ENCODE results near the gene TSPY10. TPM values are rescaled to one million over a fixed set of nuclear protein-coding genes. Genes with fewer than 3 reads are reported as not detected.
"Not testable (repeated sequence)": the region's sequence is repeated elsewhere in the genome, so short reads cannot be mapped to it uniquely, and the experiment has no call there.

The TSPY10 gene
- total RNA-seq (2014; rRNA removed; shearing (Covaris generic)): not detected in 2 replicates

- DNase-seq (ENCODE audit: low read depth): not testable (repeated sequence)
Measured at GRCh38 chrY:9527580-9527979, at the start of gene TSPY10. TSS of gene TSPY10 (plus strand) at chrY:9527880. CDS start at chrY:9527926, 46 bp downstream.

DNA sequence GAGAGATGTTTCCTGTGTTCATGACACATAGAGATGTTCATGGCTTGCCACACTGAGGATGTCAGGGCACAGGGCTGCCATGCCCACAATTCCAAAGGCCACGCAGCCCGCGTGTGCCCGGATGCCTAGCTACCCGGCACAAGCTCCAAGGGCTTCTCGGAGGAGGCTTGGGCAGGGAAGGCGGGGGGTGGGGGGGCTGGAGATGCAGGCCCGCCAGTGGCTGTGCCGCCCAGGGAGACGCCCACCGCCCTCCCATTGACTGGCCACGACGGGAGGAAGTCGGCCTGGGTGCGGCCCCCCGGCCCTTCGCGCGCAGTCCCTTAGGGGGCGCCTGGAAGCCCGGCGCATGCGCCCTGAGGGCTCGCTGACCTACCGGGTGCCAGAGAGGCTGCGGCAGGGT, 40.7 kb upstream of the TSPY10 start, which contains the start of gene TSPY9:
Gene TSPY9 (plus strand): TSS at position 301 of the 400 bp plus-strand sequence. CDS start 46 bp downstream, at position 347.
- not testable (repeated sequence) for DNase-seq (ENCODE audit: low read depth)

DNA sequence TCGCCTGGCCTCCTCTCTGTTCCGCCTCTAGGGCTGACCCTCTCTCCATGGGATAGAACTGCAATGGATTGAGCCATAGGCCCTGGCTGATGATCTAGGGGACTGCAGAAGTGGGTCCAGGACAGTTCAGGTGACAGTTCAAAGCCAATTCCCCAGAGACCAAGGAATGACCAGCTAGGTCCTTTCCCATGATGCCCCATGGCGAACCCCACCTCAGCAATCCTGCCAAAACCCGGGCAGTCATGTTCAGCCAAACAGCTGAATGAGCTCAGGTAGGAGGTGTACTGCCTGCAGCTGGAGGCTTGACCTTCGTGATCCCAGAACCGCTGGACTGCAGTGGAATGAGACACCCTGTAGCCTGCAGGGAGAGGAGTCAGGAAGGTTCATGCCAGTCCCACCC, 23.3 kb upstream of the TSPY10 start:
- not testable (repeated sequence) for DNase-seq (ENCODE audit: low read depth)

DNA sequence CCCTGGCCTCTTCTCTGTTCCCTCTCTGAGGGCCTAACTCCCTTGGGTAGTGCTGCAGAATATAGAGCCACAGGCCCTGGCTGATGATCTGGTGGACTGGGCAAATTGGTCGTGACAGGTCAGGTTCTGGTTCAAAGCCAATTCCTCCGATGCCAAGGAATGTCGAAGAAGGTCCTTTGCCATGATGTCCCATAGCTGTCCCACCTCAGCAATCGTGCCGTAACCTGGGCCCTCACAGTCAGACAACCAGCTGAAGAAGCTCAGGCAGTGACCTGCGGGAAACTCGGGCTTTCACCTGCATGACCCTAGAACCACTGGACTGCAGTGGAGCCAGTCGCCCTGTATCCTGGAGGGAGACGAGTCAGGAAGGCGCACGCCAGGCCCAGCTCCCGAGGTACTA, 11.4 kb upstream of the TSPY10 start:
- DNase-seq (ENCODE audit: low read depth): not testable (repeated sequence)

Other genes starting within 250 kb of the TSPY10 start
- gene TSPY4, start 190.4 kb upstream of the TSPY10 start, total RNA-seq (2014; rRNA removed; shearing (Covaris generic)): not detected in 2 replicates
- gene TSPY8, start 170.1 kb upstream of the TSPY10 start, total RNA-seq (2014; rRNA removed; shearing (Covaris generic)): not detected in 2 replicates
- gene TSPY3, start 129.5 kb upstream of the TSPY10 start, total RNA-seq (2014; rRNA removed; shearing (Covaris generic)): not detected in 2 replicates
- gene TSPY1, start 60.9 kb upstream of the TSPY10 start, total RNA-seq (2014; rRNA removed; shearing (Covaris generic)): not detected in 2 replicates
- gene TSPY9, start 40.6 kb upstream of the TSPY10 start, total RNA-seq (2014; rRNA removed; shearing (Covaris generic)): not detected in 2 replicates

All from M059J (cell line).